Transverse colon (tissue), 3 donors: ENCODE results near the gene SEC14L1.

ENCODE experiments used
- CTCF ChIP-seq, 5 experiments: fragments of 200-600 bp in 3 of 5; fragments of 450-650 bp in 2 of 5; sonication (generic) in 3 of 5; IDR thresholded peaks; 1 replicate in 2 of 5; 2 replicates in 3 of 5; pipeline ENCODE4 v1.5.1; 2016 to 2017; ENCODE audit warnings: antibody characterized with exemption in 5 of 5, inconsistent platforms in 3 of 5, mild to moderate bottlenecking in 2 of 5, moderate library complexity in 1 of 5
- EP300 ChIP-seq: sonication (generic); formaldehyde crosslinking; IDR thresholded peaks from one replicate; pipeline ENCODE4 v1.6.1; 2017; ENCODE audit warnings: antibody characterized with exemption, low read depth
- POLR2A ChIP-seq: fragments of 450-650 bp; IDR thresholded peaks from one replicate; pipeline ENCODE4 v1.6.1; 2016; ENCODE audit warnings: antibody characterized with exemption, mild to moderate bottlenecking, moderate library complexity

DNA sequence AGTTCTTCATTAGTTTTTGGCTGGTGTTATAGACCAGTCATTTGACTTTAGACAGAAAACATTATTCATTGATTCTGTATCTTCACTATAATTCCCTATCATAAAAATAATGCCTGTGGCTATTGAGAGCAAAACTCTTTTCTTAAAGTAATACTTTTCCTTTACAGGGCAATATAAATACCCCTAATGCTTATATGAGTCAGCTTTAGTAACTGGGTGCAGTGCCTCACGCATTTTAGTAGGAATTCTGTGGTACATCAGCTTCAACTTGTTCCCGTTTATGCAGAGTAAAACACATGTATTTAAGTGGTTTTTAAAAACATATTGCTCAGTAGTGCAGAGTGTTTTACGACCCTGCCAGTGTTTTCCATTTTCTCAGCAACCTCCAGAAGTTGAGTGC is 68.1 kb downstream of the SEC14L1 start:
- TF ChIP-seq CTCF (IDR thresholded peaks at IDR 0.05) (no peak), EP300 (no peak), POLR2A (no peak)
